HepG2 (cell line): ENCODE results near the gene COL4A2. TPM values are rescaled to one million over a fixed set of nuclear protein-coding genes. Genes with fewer than 3 reads are reported as not detected.

ENCODE experiments used
- ATAC-seq: fragments of 200-7000 bp; cut with Tn5 transposase; 3 replicates; pipeline ENCODE4 v1.9.1; 2020; ENCODE audit warnings: mild to moderate bottlenecking, moderate library complexity
- BruUV-seq: library from RNA; stranded (reverse); fragments of 400-500 nt; replicated peaks from 2 replicates; lab custom pipeline; 2021; lab: Mats Ljungman, UMichigan
- CTCF ChIA-PET: fragments of 300-600 bp; formaldehyde crosslinking; extraction: SDS; loops from one replicate; lab custom pipeline; 2021; ENCODE audit warnings: low total read pairs, inconsistent platforms, low intra/inter-chr PET ratio; lab: Yijun Ruan, JAX
- POLR2A ChIA-PET: fragments of 350-600 bp; sonication (Branson Sonifier 250); formaldehyde crosslinking; loops from one replicate; lab custom pipeline; 2020; ENCODE audit warnings: antibody characterized with exemption, inconsistent platforms; lab: Yijun Ruan, JAX
- DNase-seq: peaks from one replicate; pipeline ENCODE4 v3.0.0-alpha.2; 2015; ENCODE audit warnings: low spot score
- FAIRE-seq: peaks from 3 replicates; lab custom pipeline; 2011; peaks lifted over from hg19 to GRCh38; lab: Jason Lieb, UNC
- H2AFZ ChIP-seq: one replicate; pipeline ENCODE4 v1.6.1; 2011; ENCODE audit warnings: low read length, inconsistent platforms
- H3K27ac ChIP-seq: fragments of 300-600 bp; 3 replicates; pipeline ENCODE4 v1.8.0; 2011; ENCODE audit warnings: mixed run types, mild to moderate bottlenecking, mixed read lengths, low read length, inconsistent platforms; ENCODE audit not compliant: insufficient read depth; ENCODE audit errors: extremely low read length
- H3K27me3 ChIP-seq, 2 experiments: fragments of 200-600 bp in 1 of 2; 2 replicates in 1 of 2; 3 replicates in 1 of 2; pipeline versions ENCODE4 v1.6.0 to v1.8.0; 2011; ENCODE audit warnings: low read length in 2 of 2, mild to moderate bottlenecking in 2 of 2, moderate library complexity in 2 of 2, inconsistent platforms in 1 of 2; ENCODE audit not compliant: insufficient read depth in 2 of 2, control insufficient read depth in 1 of 2
- H3K36me3 ChIP-seq, 2 experiments: fragments of 200-600 bp in 1 of 2; replicated peaks in 1 of 2; 2 replicates in 1 of 2; 3 replicates in 1 of 2; pipeline versions ENCODE4 v1.5.1 to v1.8.0; 2011; ENCODE audit warnings: low read length in 2 of 2, inconsistent platforms in 1 of 2; ENCODE audit not compliant: insufficient read depth in 2 of 2, control insufficient read depth in 1 of 2
- H3K4me1 ChIP-seq: 2 replicates; pipeline ENCODE4 v1.5.1; 2012; ENCODE audit warnings: low read length, inconsistent platforms; ENCODE audit not compliant: insufficient read depth
- H3K4me2 ChIP-seq: 2 replicates; pipeline ENCODE4 v1.6.0; 2011; ENCODE audit warnings: low read depth, low read length, inconsistent platforms
- H3K4me3 ChIP-seq, 3 experiments: fragments of 200-600 bp in 1 of 3; sonication (generic), shearing (Covaris generic) in 1 of 3; replicated peaks in 1 of 3; 2 replicates each; pipeline ENCODE4 v1.5.1; 2011 to 2016; ENCODE audit warnings: low read length in 3 of 3, inconsistent platforms in 2 of 3, low read depth in 2 of 3, mild to moderate bottlenecking in 2 of 3, control low read depth in 1 of 3, mixed read lengths in 1 of 3; ENCODE audit not compliant: insufficient read depth in 1 of 3
- H3K79me2 ChIP-seq: one replicate; pipeline ENCODE4 v1.6.1; 2011; ENCODE audit warnings: low read length, inconsistent platforms; ENCODE audit not compliant: insufficient read depth
- H3K9ac ChIP-seq: 2 replicates; pipeline ENCODE4 v1.6.0; 2011; ENCODE audit warnings: mild to moderate bottlenecking, low read depth, low read length, inconsistent platforms; ENCODE audit not compliant: insufficient read depth
- H3K9me3 ChIP-seq: 2 replicates; pipeline ENCODE4 v1.5.1; 2012; ENCODE audit warnings: mild to moderate bottlenecking, low read length
- H4K20me1 ChIP-seq: 2 replicates; pipeline ENCODE4 v1.6.0; 2011; ENCODE audit warnings: inconsistent platforms, mild to moderate bottlenecking, low read length, moderate library complexity; ENCODE audit not compliant: insufficient read depth
- ATM ChIP-seq: fragments of 450-650 bp; IDR thresholded peaks from 2 replicates; pipeline ENCODE4 v1.7.1; 2017; ENCODE audit warnings: mild to moderate bottlenecking, borderline replicate concordance
- KDM5B ChIP-seq: sonication (generic); formaldehyde crosslinking; IDR thresholded peaks from 2 replicates; pipeline ENCODE4 v1.4.0; 2020; ENCODE audit warnings: missing genetic modification reagents, mild to moderate bottlenecking, borderline replicate concordance
- MTF2 ChIP-seq: sonication (generic); formaldehyde crosslinking; IDR thresholded peaks from 2 replicates; pipeline ENCODE4 v1.5.0; 2020; ENCODE audit warnings: missing genetic modification reagents, borderline replicate concordance
- NPAS2 ChIP-seq: sonication (generic); formaldehyde crosslinking; IDR thresholded peaks from 2 replicates; pipeline ENCODE4 v1.8.0; 2022; ENCODE audit warnings: mild to moderate bottlenecking, missing genetic modification reagents, borderline replicate concordance
- TRIM24 ChIP-seq: sonication (generic); formaldehyde crosslinking; IDR thresholded peaks from 2 replicates; pipeline ENCODE4 v1.8.0; 2022; ENCODE audit warnings: mild to moderate bottlenecking, missing genetic modification reagents
- ZFP36L2 ChIP-seq: sonication (generic); formaldehyde crosslinking; IDR thresholded peaks from 2 replicates; pipeline ENCODE4 v1.4.0; 2020; ENCODE audit warnings: missing genetic modification reagents
- ZNF138 ChIP-seq: sonication (generic); formaldehyde crosslinking; IDR thresholded peaks from 2 replicates; pipeline ENCODE4 v1.5.0; 2020; ENCODE audit warnings: mild to moderate bottlenecking, low read depth, missing genetic modification reagents
- ZNF331 ChIP-seq: sonication (generic); formaldehyde crosslinking; IDR thresholded peaks from 2 replicates; pipeline ENCODE4 v1.4.0; 2020; ENCODE audit warnings: missing genetic modification reagents
- ZNF674 ChIP-seq: sonication (generic); formaldehyde crosslinking; IDR thresholded peaks from 2 replicates; pipeline ENCODE4 v1.5.0; 2020; ENCODE audit warnings: low read depth, mild to moderate bottlenecking, missing genetic modification reagents
- WGBS: methylation state at CpG from one replicate; pipeline ENCODE4 v1.1.6; 2017; ENCODE audit warnings: low lambda C conversion rate; 5-methylcytosine and 5-hydroxymethylcytosine counted together
- in situ Hi-C: cut with HindIII; loops from 2 replicates; pipeline ENCODE4 v1.10.0; 2017; ENCODE audit warnings: low pct_unique_long_range_greater_than_20kb; ENCODE audit not compliant: extremely low pct_ligation_motif_present
- intact Hi-C: fragments of 100-400 bp; cut with micrococcal nuclease; formaldehyde crosslinking; loops from one replicate; pipeline ENCODE4 v1.10.0; 2022; ENCODE audit not compliant: unreplicated experiment
- polyA plus RNA-seq, 8 experiments: library from polyadenylated mRNA; depleted of rRNA in 3 of 8; stranded (reverse) in 7 of 8; unstranded in 1 of 8; fragments of >200 nt; fragmentation: Illumina TruSeq in 4 of 8; extraction: Trizol in 4 of 8; gene quantifications; 2 replicates each; pipeline versions ENCODE4 v1.2.1 to v1.2.3, GENCODE V29; 2011 to 2016; ENCODE audit warnings: low read depth in 4 of 8, missing spikeins in 1 of 8, mixed read lengths in 1 of 8; ENCODE audit not compliant: insufficient read depth in 1 of 8
- total RNA-seq, 5 experiments: library from RNA; depleted of rRNA; stranded (reverse); fragments of >200 nt; fragmentation: Illumina TruSeq; extraction: Trizol; gene quantifications; 2 replicates each; pipeline ENCODE4 v1.2.3, GENCODE V29; 2016; ENCODE audit warnings: low read depth in 1 of 5

COL4A2 gene
- total and polyA plus RNA-seq, 2 of the 13 experiments (the other 11 are each of a cell fraction or from before 2014, with no cell fraction given) = 0.22 to 1.9 TPM

- no peak for ATAC-seq
- Histone ChIP-seq H2AFZ (no peak overlapping the region), H3K79me2 (no peaks in the 10 kb centered on the region), H3K9me3 (no peaks in the 10 kb centered on the region), H3K36me3 (no peaks in the 10 kb centered on the region), H3K4me3 (no peak overlapping the region), H3K4me1 (no peaks in the 10 kb centered on the region), H3K27ac (no peak overlapping the region), H4K20me1 (no peaks in the 10 kb centered on the region), H3K27me3 (peaks cover 3 to 66% of the 10 kb centered on the region in 2 experiments; a peak in 4 of 5 replicates), H3K9ac (no peak overlapping the region), H3K4me2 (no peak overlapping the region)
- intact Hi-C loops (loop anchor here (5.0 kb wide), 1 partner anchor 598 kb away; no protein-coding TSS in a partner anchor), in situ Hi-C loops (no loop called here)
- DNase-seq = no peak
- TF ChIP-seq MTF2 (CRISPR knock-in tag) (no peak), NPAS2 (CRISPR knock-in tag) (no peak), ZFP36L2 (CRISPR knock-in tag) (no peak), TRIM24 (CRISPR knock-in tag) (no peak), ATM (no peak), ZNF138 (no peak), KDM5B (CRISPR knock-in tag) (no peak), ZNF331 (CRISPR knock-in tag) (no peak), ZNF674 (CRISPR knock-in tag) (no peak)
- WGBS = 27% methylated on average over 9 of the region's 10 CpGs
- no TSS peak for BruUV-seq
- POLR2A ChIA-PET = no interaction called here
- CTCF ChIA-PET = no interaction called here
- FAIRE-seq = no peak
These were observed 67.6 kb downstream of the COL4A2 start for GRCh38 chr13:110374431-110375370.
